GM04504 (cell line): ENCODE data around the gene ABCF1.
A peak's percentile ranks its signal among the peaks of the same experiment; 100 is the strongest.
"Not testable (repeated sequence)": the region's sequence is repeated elsewhere in the genome, so short reads cannot be mapped to it uniquely, and the experiment has no call there.

Source experiments
- DNase-seq: peaks from one replicate; pipeline ENCODE4 v3.0.0-alpha.2; 2012; ENCODE audit warnings: low read depth

Gene ABCF1

DNA sequence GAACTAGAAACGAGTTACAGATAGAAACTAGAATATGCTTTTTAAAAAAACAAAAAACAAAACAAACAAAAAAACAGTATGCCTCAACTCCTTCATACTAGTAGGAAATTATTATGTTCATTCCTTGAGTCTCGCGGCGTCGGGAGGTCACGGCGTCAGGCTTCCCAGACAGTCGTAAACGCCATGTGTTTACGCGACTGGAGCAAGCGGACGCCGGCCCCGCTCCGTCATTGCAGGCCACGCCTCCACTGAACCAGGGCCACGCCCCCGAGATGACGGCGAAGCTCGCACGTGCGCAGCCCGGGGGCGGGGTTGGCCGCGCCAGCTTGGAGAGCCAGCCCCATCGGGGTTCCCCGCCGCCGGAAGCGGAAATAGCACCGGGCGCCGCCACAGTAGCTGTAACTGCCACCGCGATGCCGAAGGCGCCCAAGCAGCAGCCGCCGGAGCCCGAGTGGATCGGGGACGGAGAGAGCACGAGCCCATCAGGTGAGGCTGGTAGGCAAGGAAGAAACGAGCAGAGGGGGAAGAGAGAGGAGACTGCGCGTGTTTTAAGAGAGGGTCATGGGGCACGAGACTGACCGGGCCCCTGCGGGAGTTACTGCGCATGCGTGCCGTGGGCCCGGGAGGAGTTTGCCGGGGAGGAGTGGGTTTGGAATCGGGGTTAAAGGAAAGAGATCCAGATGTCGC is at the start of gene ABCF1:
Gene ABCF1 (plus strand): TSS at position 368 of the 687 bp plus-strand sequence. CDS start 46 bp downstream, at position 414.
- DNase-seq: peak; percentile 94

- DNase-seq: not testable (repeated sequence)
Observed at GRCh38 chr6:30521952-30522351, 49.3 kb upstream of the ABCF1 start.

GRCh38 chr6:30526444-30526843 is 44.8 kb upstream of the ABCF1 start:
- not testable (repeated sequence) for DNase-seq

- not testable (repeated sequence) for DNase-seq
Observed at GRCh38 chr6:30529349-30529875, 41.8 kb upstream of the ABCF1 start.

DNA sequence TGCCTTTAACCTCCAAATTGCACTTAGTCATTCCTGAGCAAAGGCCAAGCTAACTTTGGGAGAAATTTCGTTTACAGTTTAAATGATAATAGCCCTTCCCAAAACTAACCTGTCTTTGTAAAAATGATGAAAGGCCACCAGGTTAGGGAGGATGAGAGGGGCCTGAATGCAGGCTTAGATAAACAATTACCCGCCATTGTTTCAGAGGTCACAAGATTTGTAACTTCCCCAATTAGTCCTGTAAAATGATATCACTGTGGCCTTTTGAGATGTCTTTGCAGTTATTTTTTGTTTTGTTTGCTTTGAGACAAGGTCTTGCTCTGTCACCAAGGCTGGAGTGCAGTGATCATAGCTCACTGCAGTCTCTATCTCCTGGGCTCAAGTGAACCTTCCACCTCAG is 41.2 kb upstream of the ABCF1 start:
- no peak for DNase-seq

DNA sequence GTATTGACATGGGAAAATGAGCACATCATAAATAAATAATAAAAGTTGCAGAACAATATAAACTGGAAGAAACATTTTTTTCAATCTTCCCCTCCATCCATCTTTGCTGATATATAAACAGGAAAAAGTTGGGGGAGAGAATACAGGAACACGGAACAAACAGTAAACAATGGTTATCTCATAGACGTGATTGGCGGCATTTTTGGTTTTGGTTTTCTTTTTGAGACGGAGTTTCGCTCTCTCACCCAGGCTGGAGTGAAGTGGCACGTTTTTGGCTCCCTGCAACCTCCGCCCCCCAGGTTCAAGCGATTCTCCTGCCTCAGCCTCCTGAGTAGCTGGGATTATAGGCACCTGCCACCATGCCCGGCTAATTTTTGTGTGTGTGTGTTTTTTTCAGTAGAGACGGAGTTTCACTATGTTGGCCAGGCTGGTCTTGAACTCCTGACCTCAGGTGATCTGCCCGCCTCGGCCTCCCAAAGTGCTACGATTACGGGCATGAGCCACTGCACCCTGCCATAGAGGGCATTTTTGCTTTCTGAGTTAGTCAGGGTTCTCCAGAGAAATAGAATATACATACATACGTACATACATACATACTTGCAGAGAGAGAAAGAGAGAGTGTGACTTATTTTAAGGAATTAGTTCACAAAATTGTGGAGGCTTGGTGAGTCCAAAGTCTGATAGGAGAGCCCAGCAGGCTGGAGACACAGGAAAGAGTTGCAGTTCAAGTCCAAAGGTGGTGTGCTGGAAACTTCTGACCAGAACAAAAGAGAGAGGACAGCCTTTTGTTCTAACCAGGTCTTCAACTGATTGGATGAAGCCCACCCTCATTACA is 37.6 kb upstream of the ABCF1 start:
- DNase-seq: no peak

GRCh38 chr6:30537931-30538330 is 33.3 kb upstream of the ABCF1 start:
- DNase-seq: no peak

GRCh38 chr6:30541515-30542403 is 29.5 kb upstream of the ABCF1 start:
- peak; percentile 47 for DNase-seq

- no peak for DNase-seq
Observed at GRCh38 chr6:30542404-30542725, 28.9 kb upstream of the ABCF1 start.

GRCh38 chr6:30542915-30543314 is 28.3 kb upstream of the ABCF1 start:
- DNase-seq: no peak

DNA sequence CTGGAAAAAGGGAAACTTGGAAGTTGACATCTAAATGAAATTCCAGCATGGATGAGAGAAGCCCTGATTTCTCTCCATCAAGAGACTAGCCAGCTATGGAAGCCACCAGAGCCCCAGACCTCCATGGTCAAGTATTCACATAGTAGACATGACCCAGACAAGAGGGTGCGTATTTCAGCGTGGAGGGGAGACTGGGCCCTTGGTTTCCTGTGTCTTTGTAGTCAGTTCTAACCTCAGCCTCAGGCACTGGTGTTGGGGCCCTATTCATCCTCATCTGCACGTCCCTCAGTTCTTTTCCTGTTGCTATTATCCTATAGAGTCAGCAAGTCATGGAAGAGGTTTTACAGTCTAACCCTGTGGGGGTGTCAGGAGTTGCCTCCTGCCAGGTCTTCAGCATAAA is 27.4 kb upstream of the ABCF1 start:
- no peak for DNase-seq

- DNase-seq: peak; percentile 54
Observed at GRCh38 chr6:30544666-30545272, 26.5 kb upstream of the ABCF1 start.

- DNase-seq: no peak
Observed at GRCh38 chr6:30547454-30547853, 23.8 kb upstream of the ABCF1 start.

GRCh38 chr6:30548375-30548774 is 22.9 kb upstream of the ABCF1 start:
- DNase-seq: no peak

GRCh38 chr6:30554404-30554803 is 16.8 kb upstream of the ABCF1 start:
- no peak for DNase-seq

DNA sequence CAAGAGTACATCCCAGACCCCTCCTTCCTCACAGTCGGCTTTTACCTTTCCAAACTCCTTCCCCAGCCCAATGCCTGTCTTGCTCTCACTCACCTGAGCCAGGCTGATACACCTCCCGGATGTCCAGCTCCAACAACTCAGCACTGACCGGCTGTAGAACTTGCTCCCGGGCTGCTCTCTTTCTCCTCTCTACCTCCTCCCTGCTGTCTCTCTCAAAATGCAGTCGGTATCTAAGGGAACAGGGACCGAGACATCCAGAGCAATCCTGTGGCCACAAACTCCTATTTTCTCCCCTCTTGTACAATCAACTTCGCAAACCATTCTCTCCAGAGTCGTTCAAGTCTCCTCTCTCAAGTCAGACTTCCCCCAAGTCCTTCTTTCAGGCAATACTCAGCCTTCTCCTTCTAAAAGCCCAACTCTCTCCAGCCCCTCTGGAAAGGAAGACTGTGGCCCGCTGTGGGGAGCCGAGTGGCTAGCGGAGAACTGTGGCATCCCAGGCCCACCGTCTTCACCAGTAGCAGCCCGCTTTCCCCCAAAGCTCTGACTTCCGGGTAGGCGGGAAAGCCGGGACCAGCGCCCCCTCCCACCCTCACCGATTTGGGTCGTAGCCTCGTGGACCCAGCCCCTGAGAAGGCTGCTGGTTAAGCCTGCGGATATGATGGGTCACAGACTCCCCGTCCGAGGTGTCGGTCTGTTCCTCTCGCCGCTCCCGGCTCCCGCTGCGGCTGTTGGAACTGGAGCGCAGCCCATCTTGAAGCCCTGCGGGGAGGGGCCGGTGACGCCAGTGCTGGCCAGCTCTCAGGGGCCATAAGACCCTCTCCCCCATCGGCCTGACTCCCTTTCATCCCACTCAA is 16.1 kb upstream of the ABCF1 start:
- no peak for DNase-seq

- DNase-seq: no peak
Observed at GRCh38 chr6:30555816-30556065, 15.5 kb upstream of the ABCF1 start.

DNA sequence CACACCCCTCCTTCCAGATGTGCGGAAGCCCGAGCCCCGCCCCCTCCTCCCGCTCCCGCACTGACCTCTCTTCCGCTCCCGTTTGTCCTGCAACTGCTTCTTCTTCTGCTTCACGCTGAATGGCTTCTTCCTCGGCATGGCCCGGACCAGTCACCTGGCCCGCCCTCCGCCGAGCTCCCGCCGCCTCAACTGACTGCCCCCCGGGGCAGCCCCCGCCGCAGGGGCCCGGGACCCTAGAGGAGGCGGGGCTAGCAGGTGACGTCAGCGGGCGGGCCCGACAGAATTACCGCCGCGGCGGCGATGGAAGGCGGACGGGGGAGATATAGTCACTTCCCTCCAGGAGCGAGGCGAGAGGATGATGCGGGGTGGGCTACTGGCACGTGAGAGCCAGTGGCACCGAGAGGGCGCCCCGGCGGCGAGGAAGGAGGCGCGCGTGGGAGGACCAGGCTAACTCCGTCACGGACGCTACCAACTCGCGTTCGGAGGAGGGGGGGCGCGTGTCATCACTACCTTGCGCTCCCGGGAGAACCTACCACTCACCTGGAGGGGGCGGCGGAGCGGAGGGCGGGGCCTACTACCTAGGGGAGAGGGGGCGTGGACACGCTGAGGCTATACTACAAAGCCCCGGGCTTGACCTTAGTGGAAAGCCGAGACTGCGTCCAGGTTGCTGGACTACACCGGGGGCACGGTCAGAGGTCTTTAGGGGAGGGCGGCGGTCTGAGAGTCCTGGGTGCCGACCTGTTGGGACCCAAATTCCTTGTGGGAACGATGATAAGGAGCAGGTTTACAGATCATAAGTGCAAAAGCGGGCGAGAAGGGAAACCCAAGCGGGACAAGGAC is 15.0 kb upstream of the ABCF1 start, which contains the start of gene GNL1:
Gene GNL1 (minus strand): TSS at position 424 of the 840 bp plus-strand sequence. CDS start 286 bp downstream, at position 138.
- peak; percentile 65 for DNase-seq

DNA sequence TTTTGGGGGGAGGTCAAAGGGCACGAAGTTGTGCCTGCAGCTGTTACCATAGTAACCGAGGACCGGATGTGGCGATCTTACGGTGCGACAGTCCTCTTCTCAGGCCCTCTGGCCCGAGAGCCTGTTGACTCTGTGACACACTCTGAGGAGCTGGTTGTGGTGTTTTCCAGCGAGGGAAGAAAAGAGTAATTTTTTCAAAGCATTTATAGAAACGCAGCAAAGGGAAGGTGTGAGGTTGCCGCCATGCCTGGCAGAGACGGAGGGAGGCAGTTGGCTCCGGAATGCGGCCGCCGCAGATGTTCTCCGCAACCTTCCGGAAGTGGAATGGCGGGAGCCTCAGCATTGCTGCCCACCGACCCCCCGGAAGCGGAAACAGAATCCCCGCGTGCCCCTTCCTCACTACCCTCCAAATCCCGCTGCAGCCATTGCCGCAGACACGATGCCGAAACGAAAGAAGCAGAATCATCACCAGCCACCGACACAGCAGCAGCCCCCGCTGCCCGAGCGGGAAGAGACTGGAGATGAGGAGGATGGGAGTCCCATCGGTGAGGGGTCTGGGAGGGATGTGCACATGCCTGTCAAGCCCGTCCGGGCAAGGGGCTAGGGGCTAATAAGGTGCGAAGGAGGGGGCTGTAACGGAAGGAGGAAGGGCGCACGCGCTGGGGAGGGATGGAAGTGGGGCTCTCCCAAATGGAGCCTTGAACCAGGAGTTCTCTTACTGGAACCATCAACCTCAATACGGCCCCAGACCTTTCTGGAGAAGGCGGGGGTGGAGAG is 14.1 kb upstream of the ABCF1 start, which contains the start of gene PRR3:
Gene PRR3 (plus strand): TSS at position 390 of the 777 bp plus-strand sequence. CDS start 50 bp downstream, at position 440.
- peak; percentile 77 for DNase-seq
